Spleen (tissue), 7 donors: Measurements from ENCODE around the gene PSME2.

ENCODE experiments used
- CTCF ChIP-seq, 11 experiments: fragments of 200-600 bp in 7 of 11; fragments of 450-650 bp in 4 of 11; sonication (generic) in 4 of 11; IDR thresholded peaks in 8 of 11; conservative IDR thresholded peaks in 3 of 11; 1 replicate in 7 of 11; 2 replicates in 4 of 11; pipeline versions ENCODE4 v1.4.0 to v1.8.0; 2016 to 2021; ENCODE audit warnings: antibody characterized with exemption in 11 of 11, inconsistent platforms in 4 of 11, mild to moderate bottlenecking in 1 of 11
- POLR2A ChIP-seq, 3 donors: fragments of 450-650 bp; IDR thresholded peaks; one replicate each; pipeline ENCODE4 v1.5.1; 2017; ENCODE audit warnings: antibody characterized with exemption in 3 of 3, mild to moderate bottlenecking in 1 of 3
- POLR2AphosphoS5 ChIP-seq, 3 donors: sonication (generic); formaldehyde crosslinking; IDR thresholded peaks; one replicate each; pipeline ENCODE4 v1.5.1; 2017; ENCODE audit warnings: antibody characterized with exemption in 3 of 3
- donor health status: DM: no; HTN: no; CAD: no; lungs with moderate emphysema.
- donor health status: DM: no; HTN: no; CAD: no.
- donor health status: DM: no; HTN: no; CAD: no.

GRCh38 chr14:24098229-24098926, 48.0 kb downstream of the PSME2 start:
- TF ChIP-seq CTCF (IDR thresholded peaks at IDR 0.05 in 8 of 11, conservative IDR thresholded peaks at IDR 0.05 in 3 of 11) (no peak), POLR2A (IDR thresholded peaks at IDR 0.05) (no peak), POLR2AphosphoS5 (IDR thresholded peaks at IDR 0.05) (no peak)
